GM19351 (cell line): ENCODE results near the gene AGAP2.
"Not testable (repeated sequence)": the region's sequence is repeated elsewhere in the genome, so short reads cannot be mapped to it uniquely, and the experiment has no call there.

ENCODE experiments used
- ATAC-seq: cut with Tn5 transposase; IDR thresholded peaks from one replicate; pipeline ENCODE4 v1.9.1; 2021; ENCODE audit warnings: mild to moderate bottlenecking, moderate library complexity; ENCODE audit not compliant: unreplicated experiment

AGAP2 gene

DNA sequence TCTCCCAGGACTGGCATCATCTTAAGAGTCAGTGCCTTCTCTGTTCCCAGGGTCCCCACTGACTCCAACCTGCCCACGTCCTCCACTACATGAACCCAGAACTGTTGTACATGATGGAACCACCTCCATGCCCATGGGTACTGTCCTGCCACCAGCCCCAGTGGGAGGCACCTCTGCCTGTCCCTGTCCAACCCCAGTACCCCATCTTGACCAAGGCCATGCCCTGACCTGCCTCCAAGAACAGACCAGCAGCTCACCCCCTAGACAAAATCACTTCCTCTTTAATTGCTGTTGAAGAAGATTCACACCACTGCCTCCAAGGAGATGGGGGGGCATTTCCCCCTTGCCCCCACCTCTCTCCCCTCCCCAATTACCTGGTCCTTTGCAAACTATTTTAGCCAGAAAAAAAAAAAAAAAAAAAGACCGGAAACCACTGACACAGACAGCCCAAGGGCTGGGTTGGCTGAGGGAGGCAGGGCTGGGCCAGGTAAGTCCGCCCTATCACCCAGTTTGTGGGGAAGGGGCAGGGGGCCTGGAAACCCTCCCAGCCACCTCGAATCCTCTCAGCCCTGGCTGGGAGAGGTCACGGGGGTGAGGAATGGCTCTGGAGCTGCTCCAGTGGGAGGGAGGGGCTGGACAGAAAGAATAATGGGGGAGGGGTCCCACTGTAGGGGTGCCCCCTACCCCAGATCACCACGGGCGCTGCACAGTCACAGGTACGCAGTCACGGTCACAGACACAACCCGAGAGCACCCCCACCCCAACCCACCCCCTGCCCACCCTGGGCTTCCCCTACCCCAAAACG is 13.4 kb downstream of the AGAP2 start:
- ATAC-seq: no peak

DNA sequence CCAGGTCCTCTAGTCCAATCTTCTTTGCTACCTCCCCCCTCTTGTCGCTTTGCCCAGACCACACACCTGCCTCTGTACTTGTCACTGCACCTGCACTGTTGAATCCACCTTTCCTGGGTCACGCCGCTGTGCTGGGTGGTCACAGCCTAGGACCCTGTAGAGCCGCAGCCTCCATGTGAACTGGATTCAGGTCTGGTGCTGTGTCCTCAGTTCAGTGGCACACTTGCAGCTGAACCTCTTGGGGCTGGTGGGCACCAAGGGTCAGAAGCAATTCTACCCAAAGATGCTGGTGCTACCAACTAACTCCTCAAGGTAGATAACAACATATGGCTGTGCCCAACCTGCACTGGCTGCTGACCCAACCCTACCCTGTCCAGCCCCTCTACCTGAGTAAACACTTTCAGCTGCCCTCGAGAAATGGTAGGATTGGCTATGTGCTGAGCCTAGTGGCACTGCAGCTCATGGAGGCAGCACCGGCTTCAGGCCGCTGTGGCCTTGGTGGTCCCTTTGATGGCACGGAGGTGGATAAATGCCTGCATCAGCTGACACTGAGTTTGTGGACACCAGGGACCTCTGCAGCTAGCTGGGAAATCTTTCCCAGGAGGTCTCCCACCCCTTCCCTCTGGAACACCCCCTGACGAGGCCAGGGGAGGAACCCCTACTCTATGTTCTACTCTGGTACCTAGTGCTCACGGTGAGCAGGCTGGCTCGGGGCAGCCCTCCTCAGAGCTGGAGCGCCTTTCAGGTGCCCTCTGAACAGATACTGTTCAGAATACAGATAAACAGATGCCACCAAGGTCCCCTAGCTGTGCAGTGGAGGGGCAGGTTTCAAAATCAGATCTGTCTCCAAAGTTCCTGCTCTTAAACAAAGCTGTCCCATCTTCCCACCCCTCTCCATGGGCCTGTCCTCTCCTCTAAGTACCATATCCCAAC is 14.3 kb downstream of the AGAP2 start:
- ATAC-seq: no peak

DNA sequence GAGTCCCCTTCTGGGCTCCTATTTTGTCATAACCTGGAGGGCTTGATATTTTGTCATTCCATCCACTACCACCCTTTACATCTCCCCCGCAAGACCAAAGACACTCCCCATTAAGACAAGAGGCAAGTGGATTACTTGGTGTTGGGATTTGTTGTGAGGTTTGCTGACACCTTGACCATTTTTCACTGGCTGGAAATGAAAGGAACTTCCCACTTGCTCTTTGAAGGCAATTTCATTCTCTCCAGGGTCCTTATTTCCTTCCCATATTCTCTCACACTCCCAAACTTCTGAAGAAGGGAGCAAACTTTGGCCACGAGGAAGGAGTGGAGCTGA is 14.9 kb downstream of the AGAP2 start:
- ATAC-seq: no peak

DNA sequence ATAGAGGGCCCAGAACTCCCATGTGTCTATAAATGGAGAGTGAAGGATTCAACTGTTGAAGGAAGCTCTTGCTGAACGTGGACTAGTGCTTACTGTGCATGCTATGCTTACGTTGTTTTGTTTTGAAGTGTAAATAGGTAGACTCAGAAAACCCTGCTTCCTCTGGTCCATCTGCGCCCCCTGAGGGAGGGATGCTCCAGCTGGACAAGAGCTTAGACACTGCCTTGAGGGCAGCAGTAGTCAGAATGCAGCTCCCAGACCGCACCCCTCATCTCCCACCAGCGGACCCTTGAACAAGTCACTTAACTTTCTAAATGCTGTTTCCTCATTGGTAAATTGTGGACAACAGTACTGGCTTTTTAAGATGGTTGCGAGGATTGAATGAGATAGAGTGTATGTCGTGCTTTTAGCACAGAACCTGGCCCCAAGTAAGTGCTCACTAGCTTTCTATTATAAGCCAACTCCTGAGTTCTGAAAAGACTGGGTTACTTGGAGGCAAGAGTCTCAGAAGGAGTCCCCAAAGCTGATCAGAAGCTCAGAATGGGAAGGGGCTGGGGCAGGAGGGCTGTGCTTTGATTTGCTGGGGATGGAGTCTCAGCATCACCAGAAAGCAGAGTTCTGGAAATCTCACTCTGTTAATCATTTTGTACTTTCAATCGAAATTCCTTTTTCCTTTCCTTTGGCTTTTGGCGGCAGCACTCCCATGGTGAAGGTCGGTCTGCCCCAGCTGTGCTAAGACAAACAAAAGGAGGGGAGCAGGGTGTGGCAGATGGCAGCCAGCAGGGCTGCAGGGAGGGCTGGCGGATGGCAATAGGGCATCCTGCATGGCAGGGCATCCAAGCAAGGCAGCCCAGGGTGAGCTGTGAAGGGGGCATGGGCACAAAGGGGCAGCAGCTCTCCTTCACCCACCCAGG is 15.6 kb downstream of the AGAP2 start:
- no peak for ATAC-seq

DNA sequence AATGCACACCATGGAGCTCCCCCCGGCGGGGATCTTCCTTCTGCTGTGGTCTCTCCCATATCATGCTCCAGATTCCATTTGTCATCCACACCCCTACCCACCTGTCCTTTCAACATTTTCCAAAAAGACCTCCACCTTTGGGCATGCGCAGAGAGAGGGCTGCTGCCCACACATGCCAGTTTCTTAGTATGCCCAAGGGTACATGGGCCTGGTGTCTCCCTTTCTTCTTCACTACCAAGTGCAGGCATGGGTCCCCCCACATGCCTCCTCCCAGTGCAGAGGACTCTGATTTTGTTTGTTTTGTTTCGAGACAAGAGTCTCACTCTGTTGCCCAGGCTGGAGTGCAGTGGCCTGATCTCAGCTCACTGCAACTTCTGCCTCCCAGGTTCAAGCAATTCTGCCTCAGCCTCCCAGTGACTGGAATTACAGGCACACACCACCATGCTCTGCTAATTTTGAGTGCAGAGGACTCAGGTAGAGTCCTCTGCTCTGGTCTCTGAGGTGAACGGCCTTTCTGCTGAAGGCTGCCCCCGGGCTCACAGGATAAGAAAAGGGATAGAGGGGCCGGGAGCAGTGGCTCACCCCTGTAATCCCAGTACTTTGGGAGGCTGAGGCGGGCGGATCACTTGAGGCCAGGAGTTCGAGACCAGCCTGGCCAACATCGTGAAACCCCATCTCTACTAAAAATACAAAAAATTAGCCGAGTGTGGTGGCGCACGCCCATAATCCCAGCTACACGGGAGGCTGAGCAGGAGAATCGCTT is 16.5 kb downstream of the AGAP2 start:
- not testable (repeated sequence) for ATAC-seq

DNA sequence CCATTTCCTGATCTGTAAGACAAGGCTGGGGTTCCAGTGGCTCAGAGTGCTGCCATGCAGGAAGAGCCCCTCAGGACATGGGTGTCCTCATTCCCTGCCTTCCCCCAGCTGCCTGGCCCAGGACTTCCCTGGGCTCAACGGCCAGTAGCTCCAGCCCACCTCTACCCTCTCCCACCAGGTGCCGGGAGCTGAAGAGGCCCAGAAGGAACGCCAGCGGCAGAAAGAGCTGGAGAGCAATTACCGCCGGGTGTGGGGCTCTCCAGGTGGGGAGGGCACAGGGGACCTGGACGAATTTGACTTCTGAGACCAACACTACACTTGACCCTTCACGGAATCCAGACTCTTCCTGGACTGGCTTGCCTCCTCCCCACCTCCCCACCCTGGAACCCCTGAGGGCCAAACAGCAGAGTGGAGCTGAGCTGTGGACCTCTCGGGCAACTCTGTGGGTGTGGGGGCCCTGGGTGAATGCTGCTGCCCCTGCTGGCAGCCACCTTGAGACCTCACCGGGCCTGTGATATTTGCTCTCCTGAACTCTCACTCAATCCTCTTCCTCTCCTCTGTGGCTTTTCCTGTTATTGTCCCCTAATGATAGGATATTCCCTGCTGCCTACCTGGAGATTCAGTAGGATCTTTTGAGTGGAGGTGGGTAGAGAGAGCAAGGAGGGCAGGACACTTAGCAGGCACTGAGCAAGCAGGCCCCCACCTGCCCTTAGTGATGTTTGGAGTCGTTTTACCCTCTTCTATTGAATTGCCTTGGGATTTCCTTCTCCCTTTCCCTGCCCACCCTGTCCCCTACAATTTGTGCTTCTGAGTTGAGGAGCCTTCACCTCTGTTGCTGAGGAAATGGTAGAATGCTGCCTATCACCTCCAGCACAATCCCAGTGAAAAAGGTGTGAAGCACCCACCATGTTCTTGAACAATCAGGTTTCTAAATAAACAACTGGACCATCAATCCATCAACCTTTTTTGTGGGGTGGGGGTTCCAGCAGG is 17.6 kb downstream of the AGAP2 start:
- no peak for ATAC-seq

DNA sequence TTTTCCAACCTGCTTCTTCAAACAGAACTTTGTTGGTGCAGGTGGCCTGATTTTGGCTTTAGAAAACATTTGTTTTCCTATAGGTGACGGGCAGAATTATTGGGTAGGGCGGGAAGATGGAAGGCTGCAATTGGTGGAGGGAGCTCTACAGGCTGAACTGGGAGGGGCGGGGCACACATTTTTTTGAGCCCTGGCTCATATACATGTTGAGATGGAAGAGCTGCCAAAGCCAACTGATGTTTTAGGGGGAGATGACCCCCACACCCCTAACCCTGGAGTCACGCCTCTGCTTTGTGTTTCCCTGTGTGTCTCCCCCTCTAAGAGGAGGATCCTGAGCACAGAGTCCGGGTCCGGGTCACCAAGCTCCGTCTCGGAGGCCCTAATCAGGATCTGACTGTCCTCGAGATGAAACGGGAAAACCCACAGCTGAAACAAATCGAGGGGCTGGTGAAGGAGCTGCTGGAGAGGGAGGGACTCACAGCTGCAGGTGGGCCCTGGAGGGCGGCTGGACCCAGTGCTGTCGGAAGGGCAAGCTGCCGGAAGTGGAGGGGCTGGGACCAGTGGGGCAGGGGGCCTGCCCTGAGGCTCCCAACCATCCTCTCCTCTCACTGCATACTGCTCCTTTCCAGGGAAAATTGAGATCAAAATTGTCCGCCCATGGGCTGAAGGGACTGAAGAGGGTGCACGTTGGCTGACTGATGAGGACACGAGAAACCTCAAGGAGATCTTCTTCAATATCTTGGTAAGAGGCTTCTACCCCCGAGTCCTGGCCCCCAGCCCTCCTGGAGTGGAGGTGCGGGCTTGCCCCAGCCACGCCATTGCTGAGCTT is 18.6 kb downstream of the AGAP2 start:
- no peak for ATAC-seq

DNA sequence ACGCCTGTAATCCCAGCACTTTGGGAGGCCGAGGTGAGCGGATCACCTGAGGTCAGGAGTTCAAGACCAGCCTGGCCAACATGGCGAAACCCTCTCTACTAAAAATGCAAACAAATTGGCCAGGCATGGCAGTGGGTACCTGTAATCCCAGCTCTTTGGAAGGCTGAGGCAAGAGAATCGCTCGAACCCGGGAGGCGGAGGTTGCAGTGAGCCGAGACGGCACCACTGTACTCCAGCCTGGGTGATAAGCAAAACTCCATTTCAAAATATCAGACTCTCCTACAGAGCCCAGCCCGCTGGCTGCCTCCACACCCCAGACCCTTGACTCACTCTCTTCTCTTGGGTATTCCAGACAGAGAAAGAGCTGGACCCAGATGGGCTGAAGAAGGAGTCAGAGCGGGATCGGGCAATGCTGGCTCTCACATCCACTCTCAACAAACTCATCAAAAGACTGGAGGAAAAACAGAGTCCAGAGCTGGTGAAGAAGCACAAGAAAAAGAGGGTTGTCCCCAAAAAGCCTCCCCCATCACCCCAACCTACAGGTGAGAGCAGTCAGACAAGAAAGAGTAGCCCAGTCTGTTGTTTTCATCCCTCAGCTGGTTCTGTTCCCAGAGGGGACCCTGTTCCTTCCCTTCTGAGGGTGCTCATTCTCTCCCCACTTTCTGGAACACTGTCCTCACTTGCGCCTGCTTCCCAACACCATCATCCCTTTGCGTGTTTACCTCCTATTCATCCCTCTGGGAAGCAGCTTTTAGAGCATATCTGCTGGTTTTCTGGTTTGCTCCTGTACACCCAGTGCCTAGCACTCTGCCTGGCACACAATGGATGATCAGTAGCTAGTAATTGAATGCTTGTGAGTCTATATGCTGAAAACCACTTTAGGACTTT is 19.7 kb downstream of the AGAP2 start:
- no peak for ATAC-seq

DNA sequence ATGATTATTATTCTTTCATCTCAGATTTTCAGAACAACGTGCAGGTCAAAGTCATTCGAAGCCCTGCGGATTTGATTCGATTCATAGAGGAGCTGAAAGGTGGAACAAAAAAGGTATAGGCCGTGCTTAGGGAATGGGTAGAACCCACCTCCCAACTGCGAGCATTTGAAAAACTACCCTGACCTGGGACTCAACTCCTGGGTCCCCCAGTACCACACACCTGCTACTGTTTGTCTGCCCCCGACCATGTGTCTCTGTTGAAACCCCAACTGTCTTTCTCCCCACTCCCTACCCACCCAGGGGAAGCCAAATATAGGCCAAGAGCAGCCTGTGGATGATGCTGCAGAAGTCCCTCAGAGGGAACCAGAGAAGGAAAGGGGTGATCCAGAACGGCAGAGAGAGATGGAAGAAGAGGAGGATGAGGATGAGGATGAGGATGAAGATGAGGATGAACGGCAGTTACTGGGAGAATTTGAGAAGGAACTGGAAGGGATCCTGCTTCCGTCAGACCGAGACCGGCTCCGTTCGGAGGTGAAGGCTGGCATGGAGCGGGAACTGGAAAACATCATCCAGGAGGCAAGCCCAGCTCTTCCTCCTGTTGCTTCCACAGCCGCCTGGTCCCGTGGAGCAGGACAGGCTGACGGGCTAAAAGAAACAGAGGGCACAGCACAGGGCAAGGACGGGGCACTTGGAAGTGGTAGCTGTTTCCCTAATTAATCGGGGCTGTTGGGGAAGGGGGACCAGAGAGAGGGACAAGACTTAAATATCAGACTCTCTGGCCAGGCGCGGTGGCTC is 20.5 kb downstream of the AGAP2 start:
- ATAC-seq: no peak

DNA sequence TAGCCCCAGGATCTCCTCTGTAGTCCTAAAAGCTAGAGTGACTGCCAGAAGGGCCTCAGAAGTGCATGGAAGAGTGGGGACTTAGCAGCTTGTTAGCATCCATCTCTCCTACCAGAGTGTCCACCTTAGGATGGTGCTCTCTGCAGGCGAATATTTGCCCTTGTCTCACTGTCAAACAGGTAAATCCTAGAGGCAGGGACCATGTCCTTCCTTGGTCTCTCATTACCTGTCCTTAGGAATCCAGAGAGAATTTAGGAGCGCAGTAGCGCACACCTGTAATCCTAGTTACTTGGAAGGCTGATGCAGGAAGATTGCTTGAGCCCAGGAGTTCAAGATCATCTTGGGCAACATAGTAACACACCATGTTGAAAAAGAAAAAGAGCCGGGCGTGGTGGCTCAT is 21.4 kb downstream of the AGAP2 start:
- no peak for ATAC-seq

DNA sequence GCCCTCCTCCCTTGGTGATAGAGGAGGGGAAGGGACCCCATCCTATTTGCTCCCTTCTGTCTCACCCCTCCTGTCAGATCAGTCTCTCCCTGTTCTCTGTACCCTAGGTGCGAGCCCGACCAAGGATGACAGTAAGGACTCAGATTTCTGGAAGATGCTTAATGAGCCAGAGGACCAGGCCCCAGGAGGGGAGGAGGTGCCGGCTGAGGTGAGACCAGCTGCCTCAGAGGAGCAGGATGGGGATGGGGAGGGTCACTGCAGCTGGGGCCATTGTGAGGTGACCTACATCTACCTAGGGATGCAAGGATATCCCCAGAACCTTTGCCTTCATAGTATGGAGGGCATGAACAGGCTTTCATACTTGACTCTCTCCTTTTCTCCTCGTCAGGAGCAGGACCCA is 22.2 kb downstream of the AGAP2 start:
- no peak for ATAC-seq

DNA sequence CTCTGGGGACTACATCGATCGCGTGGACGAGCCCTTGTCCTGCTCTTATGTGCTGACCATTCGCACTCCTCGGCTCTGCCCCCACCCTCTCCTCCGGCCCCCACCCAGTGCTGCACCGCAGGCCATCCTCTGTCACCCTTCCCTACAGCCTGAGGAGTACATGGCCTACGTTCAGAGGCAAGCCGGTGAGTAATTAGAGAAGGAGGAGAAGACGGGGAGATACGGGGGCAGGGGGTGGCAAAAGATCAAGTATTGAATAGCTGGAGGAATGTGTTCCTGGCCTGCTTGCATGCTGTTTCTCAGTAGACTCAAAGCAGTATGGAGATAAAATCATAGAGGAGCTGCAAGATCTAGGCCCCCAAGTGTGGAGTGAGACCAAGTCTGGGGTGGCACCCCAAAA is 22.8 kb downstream of the AGAP2 start:
- no peak for ATAC-seq

DNA sequence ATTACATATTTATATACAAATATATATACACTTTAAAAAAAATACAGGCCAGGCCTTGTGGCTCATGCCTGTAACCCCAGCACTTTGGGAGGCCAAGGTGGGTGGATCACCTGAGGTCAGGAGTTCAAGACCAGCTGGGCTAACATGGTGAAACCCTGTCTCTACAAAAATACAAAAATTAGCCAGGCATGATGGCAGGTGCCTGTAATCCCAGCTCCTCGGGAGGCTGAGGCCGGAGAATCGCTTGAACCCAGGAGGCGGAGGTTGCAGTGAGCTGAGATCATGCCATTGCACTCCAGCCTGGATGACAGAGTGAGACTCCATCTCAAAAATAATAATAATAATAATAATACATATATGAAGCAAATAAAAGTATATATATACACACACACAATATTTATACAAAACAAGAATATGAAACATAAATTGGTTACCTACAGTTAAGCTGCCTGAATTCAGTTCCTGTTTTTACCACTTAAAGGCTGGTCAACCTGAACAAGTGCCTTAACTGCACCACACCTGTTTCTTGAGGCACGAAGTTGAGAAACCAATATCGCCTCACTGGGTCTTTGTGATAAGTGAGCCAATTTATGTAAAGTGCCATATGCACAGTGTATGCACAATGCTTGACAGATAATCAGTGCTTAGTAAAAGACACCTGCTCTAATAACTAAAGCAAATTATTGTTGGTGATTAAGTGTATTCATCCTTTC is 23.4 kb downstream of the AGAP2 start:
- not testable (repeated sequence) for ATAC-seq

DNA sequence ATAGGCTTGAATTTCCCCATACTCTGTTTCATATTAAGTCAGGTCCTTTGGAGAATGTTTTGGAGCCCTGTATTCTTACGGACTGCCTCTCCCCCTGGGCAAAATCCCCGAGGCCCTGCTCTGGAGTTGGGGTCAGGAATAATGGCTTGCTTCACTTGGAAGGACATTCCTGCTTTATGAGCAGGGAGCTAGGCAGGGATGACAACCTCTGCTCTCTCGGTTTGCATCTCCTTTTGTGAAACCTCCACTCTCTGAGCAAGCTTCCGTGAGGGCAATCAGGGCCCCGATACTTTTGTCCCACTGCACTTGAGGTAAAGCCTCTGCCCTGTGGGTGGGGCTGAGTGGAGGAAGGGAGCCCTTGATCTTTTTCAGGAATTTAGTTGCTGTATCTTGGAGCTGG is 25.3 kb downstream of the AGAP2 start:
- ATAC-seq: no peak

DNA sequence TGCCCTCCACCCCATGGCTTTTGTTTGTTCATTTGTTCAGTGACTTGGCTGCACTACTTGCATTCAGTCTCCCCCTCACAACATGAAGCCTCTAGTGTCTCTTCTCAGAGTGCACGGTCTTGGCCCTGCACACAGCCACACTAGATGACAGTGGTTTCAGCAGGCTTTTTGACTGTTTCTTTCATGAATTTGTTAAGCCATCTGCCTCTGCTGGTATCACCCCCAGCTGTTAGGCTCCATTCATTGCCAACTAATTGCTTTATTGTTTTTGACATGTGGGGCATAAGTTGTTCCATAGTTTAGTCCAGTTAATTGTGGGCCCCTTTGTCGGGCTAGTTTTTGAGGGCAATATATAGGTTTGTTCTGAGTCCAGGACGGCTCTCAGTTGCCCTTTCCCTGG is 25.8 kb downstream of the AGAP2 start:
- ATAC-seq: no peak

DNA sequence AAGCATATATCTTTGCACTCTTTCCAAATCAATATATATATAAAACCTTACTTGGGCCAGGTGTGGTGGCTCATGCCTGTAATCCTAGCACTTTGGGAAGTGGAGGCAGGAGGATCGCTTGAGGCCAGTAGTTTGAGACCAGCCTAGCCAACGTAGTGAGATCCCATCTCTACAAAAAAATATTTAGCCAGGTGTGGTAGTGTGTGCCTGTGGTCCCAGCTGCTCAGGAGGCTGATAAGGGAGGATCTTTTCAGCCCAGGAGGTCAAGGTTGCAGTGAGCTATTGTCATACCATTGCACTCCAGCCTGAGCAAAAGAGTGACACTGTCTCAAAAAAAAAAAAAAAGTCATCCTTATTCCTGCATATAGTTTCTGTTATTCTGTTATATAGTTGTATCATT is 30.2 kb downstream of the AGAP2 start:
- no peak for ATAC-seq
